NCI-H2227 (cell line): Measurements from ENCODE around the gene CA10.

Experiments used
- DNase-seq: peaks from one replicate; lab custom pipeline; 2025; ENCODE audit not compliant: unreplicated experiment; lab: John Stamatoyannopoulos, UW

CA10 gene

GRCh38 chr17:51657224-51657623 lies 501.3 kb downstream of the CA10 start:
- DNase-seq: no peak

GRCh38 chr17:51653878-51654277 lies 504.6 kb downstream of the CA10 start:
- DNase-seq: no peak

- DNase-seq: no peak
Observed at GRCh38 chr17:51652529-51652928, 506.0 kb downstream of the CA10 start.

- DNase-seq: no peak
Observed at GRCh38 chr17:51651513-51652298, 506.8 kb downstream of the CA10 start.

- peak; percentile 72 for DNase-seq
Observed at GRCh38 chr17:51650772-51651171, 507.7 kb downstream of the CA10 start.

- peak; percentile 89 for DNase-seq
Observed at GRCh38 chr17:51650202-51650601, 508.3 kb downstream of the CA10 start.

- no peak for DNase-seq
Observed at GRCh38 chr17:51647826-51648225, 510.7 kb downstream of the CA10 start.

- DNase-seq: no peak
Observed at GRCh38 chr17:51647067-51647466, 511.4 kb downstream of the CA10 start.

GRCh38 chr17:51646539-51646938 lies 512.0 kb downstream of the CA10 start:
- no peak for DNase-seq

GRCh38 chr17:51645056-51645455 lies 513.5 kb downstream of the CA10 start:
- DNase-seq: no peak

GRCh38 chr17:51643702-51644490 lies 514.6 kb downstream of the CA10 start:
- no peak for DNase-seq

- DNase-seq: no peak
Observed at GRCh38 chr17:51642029-51642428, 516.5 kb downstream of the CA10 start.

- peak; percentile 14 for DNase-seq
Observed at GRCh38 chr17:51640108-51640622, 518.3 kb downstream of the CA10 start.

GRCh38 chr17:51638971-51639370 lies 519.5 kb downstream of the CA10 start:
- no peak for DNase-seq

- DNase-seq: no peak
Observed at GRCh38 chr17:51636291-51636690, 522.2 kb downstream of the CA10 start.

GRCh38 chr17:51630101-51630671 lies 528.3 kb downstream of the CA10 start:
- DNase-seq: no peak

GRCh38 chr17:51629232-51629631 lies 529.3 kb downstream of the CA10 start:
- no peak for DNase-seq

GRCh38 chr17:51627779-51628178 lies 530.7 kb downstream of the CA10 start:
- DNase-seq: no peak

GRCh38 chr17:51618476-51618875 lies 540.0 kb downstream of the CA10 start:
- DNase-seq: no peak

GRCh38 chr17:51617986-51618385 lies 540.5 kb downstream of the CA10 start:
- no peak for DNase-seq

- DNase-seq: no peak
Observed at GRCh38 chr17:51613255-51613654, 545.3 kb downstream of the CA10 start.

GRCh38 chr17:51612692-51613091 lies 545.8 kb downstream of the CA10 start:
- no peak for DNase-seq
